DND-41 (cell line): ENCODE data around the gene MKX.

ENCODE experiments used
- EZH2 ChIP-seq: IDR thresholded peaks from 3 replicates; pipeline ENCODE4 v1.6.1; 2012; ENCODE audit warnings: borderline replicate concordance, low read depth, mild to moderate bottlenecking, moderate library complexity, low read length, inconsistent platforms; ENCODE audit not compliant: severe bottlenecking
- TF ChIP-seq, protein P1 (sequence below): IDR thresholded peaks from 2 replicates; pipeline ENCODE4 v1.5.1; 2012; ENCODE audit warnings: borderline replicate concordance, low read length, moderate library complexity, mild to moderate bottlenecking; ENCODE audit not compliant: poor library complexity, severe bottlenecking; ENCODE audit errors: extremely low read depth

DNA sequence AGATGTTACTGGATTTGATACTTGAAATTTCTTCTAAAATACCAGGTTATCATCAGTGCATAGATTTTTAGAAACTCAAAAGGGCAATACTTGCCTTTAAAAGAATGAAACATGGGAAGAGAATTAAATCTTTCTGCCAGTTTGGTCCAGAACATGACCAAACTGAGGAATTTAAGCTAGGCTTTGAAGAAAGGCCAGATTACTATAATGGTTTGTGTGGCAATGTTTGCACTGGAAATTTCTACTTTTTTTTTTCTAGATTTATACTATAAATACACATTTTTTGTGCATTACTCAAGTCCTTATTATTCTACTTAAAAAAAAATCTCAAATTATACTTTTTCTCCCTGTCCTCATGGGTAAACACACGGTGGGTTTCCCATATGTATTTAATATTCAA lies 9.2 kb downstream of the MKX start:
- TF ChIP-seq EZH2, result no peak
- TF ChIP-seq, protein P1, sequence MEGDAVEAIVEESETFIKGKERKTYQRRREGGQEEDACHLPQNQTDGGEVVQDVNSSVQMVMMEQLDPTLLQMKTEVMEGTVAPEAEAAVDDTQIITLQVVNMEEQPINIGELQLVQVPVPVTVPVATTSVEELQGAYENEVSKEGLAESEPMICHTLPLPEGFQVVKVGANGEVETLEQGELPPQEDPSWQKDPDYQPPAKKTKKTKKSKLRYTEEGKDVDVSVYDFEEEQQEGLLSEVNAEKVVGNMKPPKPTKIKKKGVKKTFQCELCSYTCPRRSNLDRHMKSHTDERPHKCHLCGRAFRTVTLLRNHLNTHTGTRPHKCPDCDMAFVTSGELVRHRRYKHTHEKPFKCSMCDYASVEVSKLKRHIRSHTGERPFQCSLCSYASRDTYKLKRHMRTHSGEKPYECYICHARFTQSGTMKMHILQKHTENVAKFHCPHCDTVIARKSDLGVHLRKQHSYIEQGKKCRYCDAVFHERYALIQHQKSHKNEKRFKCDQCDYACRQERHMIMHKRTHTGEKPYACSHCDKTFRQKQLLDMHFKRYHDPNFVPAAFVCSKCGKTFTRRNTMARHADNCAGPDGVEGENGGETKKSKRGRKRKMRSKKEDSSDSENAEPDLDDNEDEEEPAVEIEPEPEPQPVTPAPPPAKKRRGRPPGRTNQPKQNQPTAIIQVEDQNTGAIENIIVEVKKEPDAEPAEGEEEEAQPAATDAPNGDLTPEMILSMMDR, result no peak
